Erythroblast (primary cell): ENCODE results near the gene MT1M.

Source experiments
- GATA1 ChIP-seq: IDR thresholded peaks from 2 replicates; pipeline ENCODE4 v1.6.1; 2011; ENCODE audit warnings: low read depth, mild to moderate bottlenecking, control low read depth, low read length, moderate library complexity
- POLR2A ChIP-seq: IDR thresholded peaks from 2 replicates; pipeline ENCODE4 v1.6.1; 2011; ENCODE audit warnings: mild to moderate bottlenecking, low read length

DNA sequence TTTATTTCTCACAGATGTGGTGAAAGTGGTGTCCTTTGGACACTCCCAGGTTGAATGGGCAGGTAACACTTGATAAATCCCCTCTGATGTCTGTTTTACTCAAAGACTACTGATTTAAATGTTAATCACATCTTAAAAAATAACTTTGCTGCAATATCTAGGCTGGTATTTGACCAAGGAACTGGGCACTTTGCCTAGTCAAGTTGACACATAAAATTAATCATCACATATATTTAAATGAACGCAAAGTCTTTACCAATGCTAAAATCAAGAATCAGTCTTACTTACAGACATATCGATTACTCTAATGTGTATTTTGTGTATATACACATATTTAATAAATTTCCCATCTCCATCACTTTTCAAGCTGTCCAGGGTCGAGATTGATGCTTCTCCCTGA, 17.1 kb upstream of the MT1M start:
- TF ChIP-seq GATA1 (no peak), POLR2A (no peak)
